Measurements from ENCODE around the gene ADAMTS17.

Gene ADAMTS17

GRCh38 chr15:99989095-99989494, 352.7 kb downstream of the ADAMTS17 start:
- no peak for TF ChIP-seq CTCF (IDR thresholded peaks at IDR 0.05; ENCODE audit: low read length, missing control alignments)
- no peak for DNase-seq (ENCODE audit: low read depth)
- H3K4me3 ChIP-seq (replicated peaks; ENCODE audit: low read depth, low read length): no peak overlapping the region

GRCh38 chr15:99987701-99988100, 354.1 kb downstream of the ADAMTS17 start:
- no peak for DNase-seq (ENCODE audit: low read depth)
- no peak overlapping the region for H3K4me3 ChIP-seq (replicated peaks; ENCODE audit: low read depth, low read length)
- no peak for TF ChIP-seq CTCF (IDR thresholded peaks at IDR 0.05; ENCODE audit: low read length, missing control alignments)

- H3K4me3 ChIP-seq (replicated peaks; ENCODE audit: low read depth, low read length): no peak overlapping the region
- DNase-seq (ENCODE audit: low read depth): no peak
- no peak for TF ChIP-seq CTCF (IDR thresholded peaks at IDR 0.05; ENCODE audit: low read length, missing control alignments)
Measured at GRCh38 chr15:99987119-99987506, 354.7 kb downstream of the ADAMTS17 start.

- TF ChIP-seq CTCF (IDR thresholded peaks at IDR 0.05; ENCODE audit: low read length, missing control alignments): no peak
- no peak overlapping the region for H3K4me3 ChIP-seq (replicated peaks; ENCODE audit: low read depth, low read length)
- no peak for DNase-seq (ENCODE audit: low read depth)
Measured at GRCh38 chr15:99986297-99987118, 355.3 kb downstream of the ADAMTS17 start.

- no peak for DNase-seq (ENCODE audit: low read depth)
- no peak for TF ChIP-seq CTCF (IDR thresholded peaks at IDR 0.05; ENCODE audit: low read length, missing control alignments)
- H3K4me3 ChIP-seq (replicated peaks; ENCODE audit: low read depth, low read length): no peak overlapping the region
Measured at GRCh38 chr15:99985878-99986277, 355.9 kb downstream of the ADAMTS17 start.

GRCh38 chr15:99984491-99985243, 357.1 kb downstream of the ADAMTS17 start:
- TF ChIP-seq CTCF (IDR thresholded peaks at IDR 0.05; ENCODE audit: low read length, missing control alignments): no peak
- no peak for DNase-seq (ENCODE audit: low read depth)
- no peak overlapping the region for H3K4me3 ChIP-seq (replicated peaks; ENCODE audit: low read depth, low read length)
